Mammary epithelial cell (primary cell): ENCODE measurements around the gene KPNA6.
"Not testable (repeated sequence)": the region's sequence is repeated elsewhere in the genome, so short reads cannot be mapped to it uniquely, and the experiment has no call there.

Source experiments
- CTCF ChIP-seq, 2 donors: IDR thresholded peaks in 1 of 2; conservative IDR thresholded peaks in 1 of 2; 2 replicates each; pipeline ENCODE4 v1.5.1; 2011 to 2012; ENCODE audit warnings: inconsistent platforms in 2 of 2, low read length in 2 of 2, mild to moderate bottlenecking in 2 of 2, control low read depth in 1 of 2, low read depth in 1 of 2; ENCODE audit not compliant: insufficient read depth in 1 of 2; ENCODE audit errors: extremely low read depth in 1 of 2
- EZH2 ChIP-seq: IDR thresholded peaks from 2 replicates; pipeline ENCODE4 v1.6.1; 2012; ENCODE audit warnings: low read length, inconsistent platforms, borderline replicate concordance

- TF ChIP-seq EZH2; CTCF (conservative IDR thresholded peaks at IDR 0.05 in 1 of 2, IDR thresholded peaks at IDR 0.05 in 1 of 2; ENCODE audit: extremely low read depth in 1 of 2, insufficient read depth in 1 of 2, low read depth in 1 of 2, low read length in 2 of 2): not testable (repeated sequence)
Observed at GRCh38 chr1:32086381-32086780, 21.5 kb upstream of the KPNA6 start.
